Measurements from ENCODE around the gene SNX7.

Gene SNX7

DNA sequence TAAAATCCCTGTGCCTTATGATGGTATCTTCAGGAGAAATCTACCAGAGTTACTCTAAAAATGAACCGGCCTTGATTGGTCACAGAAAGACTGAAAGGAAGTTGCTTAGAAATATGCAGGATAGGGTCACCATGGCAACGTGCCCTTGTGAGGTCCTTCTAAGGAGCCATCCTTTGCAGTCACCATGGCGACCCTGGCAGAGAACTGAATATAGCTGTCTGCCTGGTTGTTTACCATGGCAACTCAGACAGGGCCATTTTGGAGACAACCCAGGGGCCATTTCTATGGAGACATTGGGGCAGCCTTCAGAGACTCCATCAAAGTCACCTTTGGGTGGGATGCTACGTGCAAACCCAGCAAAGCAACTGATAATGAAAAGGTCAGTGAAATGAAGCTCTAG is 43.0 kb downstream of the SNX7 start:
- TF ChIP-seq, protein P1, sequence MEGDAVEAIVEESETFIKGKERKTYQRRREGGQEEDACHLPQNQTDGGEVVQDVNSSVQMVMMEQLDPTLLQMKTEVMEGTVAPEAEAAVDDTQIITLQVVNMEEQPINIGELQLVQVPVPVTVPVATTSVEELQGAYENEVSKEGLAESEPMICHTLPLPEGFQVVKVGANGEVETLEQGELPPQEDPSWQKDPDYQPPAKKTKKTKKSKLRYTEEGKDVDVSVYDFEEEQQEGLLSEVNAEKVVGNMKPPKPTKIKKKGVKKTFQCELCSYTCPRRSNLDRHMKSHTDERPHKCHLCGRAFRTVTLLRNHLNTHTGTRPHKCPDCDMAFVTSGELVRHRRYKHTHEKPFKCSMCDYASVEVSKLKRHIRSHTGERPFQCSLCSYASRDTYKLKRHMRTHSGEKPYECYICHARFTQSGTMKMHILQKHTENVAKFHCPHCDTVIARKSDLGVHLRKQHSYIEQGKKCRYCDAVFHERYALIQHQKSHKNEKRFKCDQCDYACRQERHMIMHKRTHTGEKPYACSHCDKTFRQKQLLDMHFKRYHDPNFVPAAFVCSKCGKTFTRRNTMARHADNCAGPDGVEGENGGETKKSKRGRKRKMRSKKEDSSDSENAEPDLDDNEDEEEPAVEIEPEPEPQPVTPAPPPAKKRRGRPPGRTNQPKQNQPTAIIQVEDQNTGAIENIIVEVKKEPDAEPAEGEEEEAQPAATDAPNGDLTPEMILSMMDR (IDR thresholded peaks at IDR 0.05; ENCODE audit: control insufficient read depth, extremely low read depth, insufficient read depth), result no peak
- no peak for DNase-seq (ENCODE audit: low read depth)
- no peak overlapping the region for H3K4me3 ChIP-seq (ENCODE audit: low read depth, low read length)

DNA sequence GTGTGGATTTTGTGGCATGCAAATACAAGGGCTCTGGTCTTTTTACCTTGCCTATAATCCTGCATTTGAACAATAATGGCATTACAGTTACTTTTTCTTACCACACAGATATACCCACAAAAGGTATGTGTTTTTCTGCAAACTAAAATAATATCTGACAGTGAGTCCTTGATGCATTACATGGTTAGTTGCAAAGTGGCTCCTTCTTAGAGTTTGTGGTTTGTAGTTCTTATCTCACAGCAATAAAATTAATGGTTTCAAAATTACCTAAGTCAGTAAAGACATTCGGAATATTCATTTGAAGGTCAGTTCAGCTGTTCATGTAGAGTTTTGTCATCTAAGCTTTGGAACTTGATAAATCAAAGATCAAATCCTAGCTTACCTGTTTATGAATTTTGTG is 43.5 kb downstream of the SNX7 start:
- no peak for DNase-seq (ENCODE audit: low read depth)
- H3K4me3 ChIP-seq (ENCODE audit: low read depth, low read length), result no peak overlapping the region
- TF ChIP-seq, protein P1 (IDR thresholded peaks at IDR 0.05; ENCODE audit: control insufficient read depth, extremely low read depth, insufficient read depth), result no peak

DNA sequence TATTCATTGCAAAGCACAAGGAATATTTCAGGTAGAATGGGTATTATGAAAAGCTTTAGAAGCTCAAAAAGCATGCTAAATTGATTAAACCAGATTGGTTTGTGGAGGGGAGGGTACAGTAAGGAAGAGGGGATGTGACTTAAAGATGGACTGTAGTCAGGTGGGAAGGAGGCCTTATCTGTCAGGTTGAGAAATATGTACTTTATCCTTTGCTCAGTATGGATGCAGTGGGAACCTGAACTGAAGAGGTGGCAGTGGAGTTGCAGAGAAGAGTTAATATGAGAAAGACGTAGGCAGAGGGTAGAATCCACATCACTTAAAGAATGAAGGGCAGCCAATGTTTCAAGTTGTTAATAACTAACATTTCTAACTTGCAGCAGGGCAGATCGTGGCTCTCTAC is 44.1 kb downstream of the SNX7 start:
- DNase-seq (ENCODE audit: low read depth), result no peak
- TF ChIP-seq, protein P1 (IDR thresholded peaks at IDR 0.05; ENCODE audit: control insufficient read depth, extremely low read depth, insufficient read depth), result no peak
- no peak overlapping the region for H3K4me3 ChIP-seq (ENCODE audit: low read depth, low read length)

DNA sequence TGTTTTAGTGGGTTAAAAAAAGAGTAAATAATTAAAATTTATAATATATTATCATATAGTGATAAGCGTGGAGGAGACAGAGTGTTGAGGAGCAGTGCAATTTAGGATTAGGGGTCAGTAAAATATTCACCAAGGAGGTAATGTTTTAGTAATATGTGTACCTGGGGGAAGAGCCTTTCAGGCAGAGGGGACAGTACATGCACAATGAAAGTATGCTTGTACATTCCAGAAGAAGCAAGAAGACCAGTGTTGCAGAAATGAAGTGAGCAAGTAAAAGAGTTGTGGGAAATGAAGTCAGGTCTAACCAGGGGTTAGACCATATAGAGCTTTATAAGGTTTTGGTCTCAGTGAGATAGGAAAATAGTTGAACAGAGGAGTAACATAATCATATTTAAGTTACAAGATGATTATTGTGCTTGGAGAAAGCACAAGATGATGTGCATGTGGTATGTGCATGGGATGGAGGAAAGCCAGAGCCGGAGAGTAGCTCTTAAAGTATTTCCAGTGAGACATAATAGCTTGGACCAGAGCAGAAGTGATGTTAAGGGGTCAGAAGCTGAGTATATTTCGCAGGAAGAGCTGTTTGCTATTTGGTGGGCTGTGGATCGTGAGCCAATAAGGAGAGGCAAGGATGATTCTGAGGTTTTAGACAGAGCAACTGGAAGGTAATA is 44.8 kb downstream of the SNX7 start:
- DNase-seq (ENCODE audit: low read depth), result no peak
- TF ChIP-seq, protein P1 (IDR thresholded peaks at IDR 0.05; ENCODE audit: control insufficient read depth, extremely low read depth, insufficient read depth), result no peak
- H3K4me3 ChIP-seq (ENCODE audit: low read depth, low read length), result no peak overlapping the region

DNA sequence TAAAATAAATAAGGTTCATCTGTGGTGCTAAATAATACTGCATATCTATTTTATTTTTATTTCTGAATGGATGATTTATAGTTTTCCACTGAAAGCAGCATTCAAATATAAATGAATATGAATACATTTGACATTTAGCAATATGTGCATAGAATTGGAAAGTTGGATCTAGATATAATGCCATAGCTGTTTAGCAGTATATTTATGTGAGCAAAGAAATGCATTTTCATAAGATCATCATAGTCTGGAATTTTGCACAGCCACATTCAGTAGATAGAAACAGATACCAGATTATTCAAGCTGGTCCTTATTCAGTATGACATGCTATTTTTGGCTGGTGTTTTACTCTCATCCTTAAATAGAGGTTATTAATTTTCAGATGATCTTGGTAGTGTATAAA is 46.0 kb downstream of the SNX7 start:
- no peak overlapping the region for H3K4me3 ChIP-seq (ENCODE audit: low read depth, low read length)
- no peak for DNase-seq (ENCODE audit: low read depth)
- TF ChIP-seq, protein P1 (IDR thresholded peaks at IDR 0.05; ENCODE audit: control insufficient read depth, extremely low read depth, insufficient read depth), result no peak

DNA sequence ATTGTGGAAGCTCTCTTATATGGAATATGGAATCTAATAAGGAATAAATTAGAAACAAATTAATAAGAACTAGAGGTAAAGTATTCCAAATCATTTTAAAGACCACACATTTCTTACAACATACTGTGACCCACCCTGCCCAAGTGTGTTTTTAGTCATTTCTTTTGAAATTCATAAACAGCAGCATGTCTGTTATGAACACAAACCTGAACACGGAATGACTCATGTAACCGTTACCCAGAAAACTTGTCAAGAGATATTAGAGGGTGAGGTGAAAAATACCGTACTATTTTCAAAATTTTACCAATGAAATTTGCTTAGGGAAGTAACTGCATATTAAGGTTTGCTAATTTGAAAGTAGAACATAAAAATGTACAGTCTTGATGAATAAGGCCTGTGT is 48.4 kb downstream of the SNX7 start:
- TF ChIP-seq, protein P1 (IDR thresholded peaks at IDR 0.05; ENCODE audit: control insufficient read depth, extremely low read depth, insufficient read depth), result no peak
- H3K4me3 ChIP-seq (ENCODE audit: low read depth, low read length), result no peak overlapping the region

DNA sequence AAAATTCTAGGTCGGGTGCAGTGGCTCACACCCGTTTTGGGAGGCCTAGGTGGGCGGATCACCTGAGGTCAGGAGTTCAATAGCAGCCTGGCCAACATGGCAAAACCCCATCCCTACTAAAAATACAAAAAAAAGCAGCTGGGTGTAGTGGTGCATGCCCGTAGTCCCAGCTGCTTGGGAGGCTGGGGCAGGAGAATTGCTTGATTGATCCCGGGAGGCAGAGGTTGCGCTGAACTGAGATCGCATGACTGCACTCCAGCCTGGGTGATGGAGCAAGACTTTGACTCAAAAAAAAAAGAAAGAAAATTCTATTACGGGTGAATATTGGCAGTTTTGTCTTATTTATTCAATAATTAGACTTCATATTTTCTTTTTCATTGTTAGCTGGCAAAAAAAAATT is 62.1 kb downstream of the SNX7 start:
- TF ChIP-seq, protein P1 (IDR thresholded peaks at IDR 0.05; ENCODE audit: control insufficient read depth, extremely low read depth, insufficient read depth), result no peak
- no peak overlapping the region for H3K4me3 ChIP-seq (ENCODE audit: low read depth, low read length)
- no peak for DNase-seq (ENCODE audit: low read depth)

More for the DNA sequence above, 48.4 kb downstream of the SNX7 start:
- no peak for DNase-seq (ENCODE audit: low read depth)
